SH-SY5Y (cell line): ENCODE measurements around the gene CTLA4.

Source experiments
- GATA2 ChIP-seq: IDR thresholded peaks from 2 replicates; pipeline ENCODE4 v1.6.1; 2011; ENCODE audit warnings: mild to moderate bottlenecking, low read depth, low read length
- GATA3 ChIP-seq: IDR thresholded peaks from 2 replicates; pipeline ENCODE4 v1.6.1; 2011; ENCODE audit warnings: low read depth, mild to moderate bottlenecking, low read length, moderate library complexity

- TF ChIP-seq GATA2 (no peak), GATA3 (no peak)
Measured at GRCh38 chr2:203886661-203887151, 19.1 kb downstream of the CTLA4 start.
